ENCODE measurements around the gene CFAP100.

Gene CFAP100

GRCh38 chr3:126424039-126424717 lies 29.5 kb downstream of the CFAP100 start:
- no peak for DNase-seq

GRCh38 chr3:126424751-126425150 lies 30.0 kb downstream of the CFAP100 start:
- no peak for DNase-seq

- DNase-seq = no peak
These were observed 36.4 kb downstream of the CFAP100 start for GRCh38 chr3:126431103-126431534.

GRCh38 chr3:126432361-126433104 lies 37.8 kb downstream of the CFAP100 start:
- DNase-seq = no peak

GRCh38 chr3:126433105-126433430 lies 38.4 kb downstream of the CFAP100 start:
- DNase-seq = no peak

- no peak for DNase-seq
These were observed 39.0 kb downstream of the CFAP100 start for GRCh38 chr3:126433496-126434263.

- no peak for DNase-seq
These were observed 39.5 kb downstream of the CFAP100 start for GRCh38 chr3:126434264-126434590.

- DNase-seq = no peak
These were observed 40.3 kb downstream of the CFAP100 start for GRCh38 chr3:126434931-126435411.

- no peak for DNase-seq
These were observed 41.0 kb downstream of the CFAP100 start for GRCh38 chr3:126435456-126436315.

- no peak for DNase-seq
These were observed 42.4 kb downstream of the CFAP100 start for GRCh38 chr3:126436826-126437717.

- DNase-seq = no peak
These were observed 43.5 kb downstream of the CFAP100 start for GRCh38 chr3:126438186-126438585.

- no peak for DNase-seq
These were observed 44.0 kb downstream of the CFAP100 start for GRCh38 chr3:126438746-126439145.

- DNase-seq = no peak
These were observed 44.7 kb downstream of the CFAP100 start for GRCh38 chr3:126439346-126439967.

- DNase-seq = no peak
These were observed 45.4 kb downstream of the CFAP100 start for GRCh38 chr3:126439968-126440708.

GRCh38 chr3:126440709-126440995 lies 45.9 kb downstream of the CFAP100 start:
- no peak for DNase-seq

- no peak for DNase-seq
These were observed 46.7 kb downstream of the CFAP100 start for GRCh38 chr3:126441256-126441880.

GRCh38 chr3:126442094-126442855 lies 47.6 kb downstream of the CFAP100 start:
- no peak for DNase-seq

- no peak for DNase-seq
These were observed 48.1 kb downstream of the CFAP100 start for GRCh38 chr3:126442856-126443242.

GRCh38 chr3:126445506-126445905 lies 50.8 kb downstream of the CFAP100 start:
- DNase-seq = no peak

- no peak for DNase-seq
These were observed 51.6 kb downstream of the CFAP100 start for GRCh38 chr3:126446301-126446700.
